CD4-positive, alpha-beta T cell treated with Interleukin-2 at 100 ng/mL for 4 hours (primary cell): Measurements from ENCODE around the gene TBX15.

Experiments
- DNase-seq: peaks from one replicate; pipeline ENCODE4 v3.0.0-alpha.2; 2020; ENCODE audit warnings: low spot score

TBX15 gene

GRCh38 chr1:118988186-118989005, at the start of gene TBX15:
TBX15 (minus strand) TSS chr1:118988343; CDS start chr1:118987795, 548 bp downstream.
- no peak for DNase-seq

DNA sequence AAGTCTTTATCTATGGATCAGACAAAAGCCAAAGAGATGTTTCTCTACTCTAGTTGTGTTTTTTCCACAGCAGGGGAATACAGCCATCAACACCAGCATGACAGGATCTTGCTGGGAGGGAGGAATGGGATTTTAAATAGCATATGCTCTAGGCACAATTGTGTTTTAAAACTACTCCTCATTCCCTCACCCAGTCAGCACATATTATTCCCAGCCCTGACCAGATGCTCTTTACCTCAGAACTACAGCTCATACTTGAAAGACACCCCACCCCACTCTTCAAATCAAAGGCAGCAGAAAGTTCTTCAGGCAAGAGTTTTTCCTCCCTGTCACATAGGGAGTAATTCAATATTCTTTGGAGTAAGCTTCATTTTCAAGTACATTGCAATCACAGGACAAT, 46.2 kb upstream of the TBX15 start:
- DNase-seq, result no peak

- no peak for DNase-seq
These were observed 44.8 kb upstream of the TBX15 start for GRCh38 chr1:119032986-119033385.

DNA sequence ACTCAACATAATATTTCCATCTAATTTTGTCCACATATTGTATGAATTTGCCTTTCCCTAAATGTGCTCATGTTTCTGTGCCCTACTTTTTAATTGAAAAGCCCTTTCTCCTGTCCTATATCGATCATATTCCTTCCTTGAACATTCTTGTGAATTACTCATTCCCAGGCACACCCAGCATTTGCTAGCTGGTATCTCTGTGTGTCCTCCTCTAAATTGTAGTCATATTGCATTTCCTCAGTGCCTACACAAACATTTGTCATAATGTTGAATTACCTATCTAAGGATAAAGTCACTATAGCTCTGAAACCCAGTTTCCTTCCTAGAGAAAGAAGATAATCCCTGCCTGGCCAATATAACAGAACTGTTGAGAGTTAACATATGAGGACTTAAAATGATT, 39.6 kb upstream of the TBX15 start:
- no peak for DNase-seq

DNA sequence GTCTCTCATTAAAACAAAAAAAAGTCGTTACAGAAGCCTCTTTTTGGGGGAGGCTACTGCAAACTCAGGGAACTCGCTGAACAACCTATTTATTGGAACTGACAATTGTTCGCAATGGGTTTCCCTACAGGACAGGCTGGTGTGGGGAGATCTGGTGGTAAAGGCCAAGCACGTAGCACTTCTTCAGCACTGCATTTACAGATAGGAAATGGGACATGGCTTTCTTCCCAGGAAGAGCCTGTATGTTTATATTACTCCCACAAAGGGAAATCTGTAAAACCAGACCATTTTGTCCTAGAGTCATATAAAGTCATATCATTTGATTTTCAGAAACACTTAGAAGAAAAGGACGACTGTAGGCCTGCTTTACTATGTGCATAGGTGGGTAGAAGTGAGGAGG, 38.8 kb upstream of the TBX15 start:
- DNase-seq, result no peak

- no peak for DNase-seq
These were observed 27.4 kb upstream of the TBX15 start for GRCh38 chr1:119015547-119015946.

- DNase-seq, result no peak
These were observed 24.2 kb upstream of the TBX15 start for GRCh38 chr1:119012383-119012782.

DNA sequence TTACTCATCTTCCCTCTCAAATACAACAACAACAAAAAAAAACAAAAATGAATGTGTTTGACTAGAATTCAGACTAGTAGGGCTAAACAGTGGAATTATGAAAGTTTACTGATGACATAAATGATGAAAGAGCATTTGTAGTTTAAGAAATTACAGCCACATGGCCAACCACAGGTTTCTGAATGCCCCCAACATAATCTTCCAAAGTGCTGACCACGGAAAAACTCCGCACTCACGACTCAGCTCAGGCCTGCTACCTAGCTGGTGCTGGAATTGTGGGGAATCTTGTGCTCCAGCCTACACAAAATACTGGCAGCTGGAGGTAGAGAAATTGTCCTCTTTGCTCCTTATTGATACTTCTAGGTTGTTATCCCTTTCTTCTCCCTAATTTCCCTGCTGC, 23.6 kb upstream of the TBX15 start:
- DNase-seq, result no peak

- DNase-seq, result no peak
These were observed 23.0 kb upstream of the TBX15 start for GRCh38 chr1:119011116-119011515.

- no peak for DNase-seq
These were observed 22.1 kb upstream of the TBX15 start for GRCh38 chr1:119010201-119010600.

DNA sequence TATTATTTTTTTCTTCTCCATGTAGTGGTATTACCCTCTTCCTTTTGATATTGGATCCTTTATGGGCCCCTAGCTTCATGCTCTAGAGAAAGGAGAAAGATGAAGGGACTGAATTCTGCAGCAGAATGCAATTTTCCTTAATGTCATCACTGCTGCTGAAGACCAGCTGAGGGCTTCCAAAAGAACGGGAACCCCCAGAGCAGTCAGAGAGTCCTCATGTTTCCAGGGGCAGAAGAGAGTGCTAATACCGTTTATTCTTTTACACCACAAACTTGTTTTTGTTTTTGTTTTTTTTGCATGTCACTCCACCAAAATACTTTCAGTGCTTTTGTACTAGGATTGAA, 21.1 kb upstream of the TBX15 start:
- DNase-seq, result no peak

DNA sequence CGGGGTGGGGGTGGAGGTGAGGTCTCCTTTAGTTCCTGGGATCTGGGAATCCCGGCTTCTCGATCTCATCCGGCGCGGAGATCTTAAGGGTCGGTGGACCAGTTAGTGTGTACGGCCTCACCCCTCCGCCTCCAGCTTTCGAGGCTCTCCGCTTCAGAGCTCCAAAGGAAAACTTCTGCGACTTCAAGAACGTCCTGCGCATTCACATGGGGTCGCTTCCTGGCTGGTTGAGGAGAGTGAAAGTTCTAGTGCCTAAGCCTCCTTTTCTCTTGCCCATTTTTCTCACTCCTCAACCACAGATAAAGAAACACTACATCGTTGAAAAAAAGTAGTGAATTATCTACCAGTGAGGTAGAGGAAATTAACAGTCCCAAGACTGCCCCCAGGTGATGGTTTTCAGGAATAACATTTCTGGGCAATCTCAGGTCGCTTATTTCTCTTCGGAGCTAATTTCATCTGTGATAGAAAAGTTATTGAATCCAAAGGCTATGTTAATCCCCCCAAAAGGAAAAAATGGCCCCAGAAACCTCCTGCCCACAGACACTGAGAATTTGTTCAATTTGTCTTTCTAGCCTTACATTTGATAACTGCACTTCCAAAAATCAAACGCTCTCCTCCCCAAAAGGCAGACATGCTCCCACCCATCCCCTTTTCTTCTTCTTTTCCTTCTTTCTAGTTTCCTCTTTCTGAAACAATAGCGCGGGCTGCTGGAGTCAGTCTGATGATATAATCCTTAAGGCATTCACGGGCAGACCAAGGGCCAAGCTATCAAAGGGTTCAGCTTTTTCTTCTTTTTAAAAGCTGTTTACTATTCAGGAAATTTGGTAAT, 20.6 kb upstream of the TBX15 start:
- DNase-seq, result peak; percentile 4

- DNase-seq, result no peak
These were observed 19.7 kb upstream of the TBX15 start for GRCh38 chr1:119007670-119008482.

DNA sequence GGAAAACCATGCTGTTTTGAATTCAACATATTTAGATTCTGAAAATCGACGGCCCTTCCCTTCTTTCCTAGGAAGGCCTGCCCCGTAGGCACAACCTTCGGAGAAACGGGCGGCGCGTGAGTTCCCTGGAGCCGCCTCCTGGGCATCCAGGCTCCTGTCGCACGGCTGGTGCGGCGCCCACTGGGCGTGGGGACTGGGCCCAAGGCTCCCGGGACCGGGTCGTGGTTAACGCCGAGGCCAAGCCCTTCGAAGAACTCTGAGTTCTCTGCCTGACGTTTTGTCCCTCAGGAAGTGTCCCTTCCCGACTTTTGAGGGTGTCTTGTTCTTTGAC, 19.2 kb upstream of the TBX15 start:
- DNase-seq, result no peak

- DNase-seq, result no peak
These were observed 18.5 kb upstream of the TBX15 start for GRCh38 chr1:119006406-119007279.

- no peak for DNase-seq
These were observed 17.7 kb upstream of the TBX15 start for GRCh38 chr1:119005724-119006405.

GRCh38 chr1:119004781-119005180, 16.6 kb upstream of the TBX15 start:
- DNase-seq, result no peak

GRCh38 chr1:119004129-119004527, 16.0 kb upstream of the TBX15 start:
- no peak for DNase-seq

- DNase-seq, result no peak
These were observed 15.4 kb upstream of the TBX15 start for GRCh38 chr1:119003413-119004128.

DNA sequence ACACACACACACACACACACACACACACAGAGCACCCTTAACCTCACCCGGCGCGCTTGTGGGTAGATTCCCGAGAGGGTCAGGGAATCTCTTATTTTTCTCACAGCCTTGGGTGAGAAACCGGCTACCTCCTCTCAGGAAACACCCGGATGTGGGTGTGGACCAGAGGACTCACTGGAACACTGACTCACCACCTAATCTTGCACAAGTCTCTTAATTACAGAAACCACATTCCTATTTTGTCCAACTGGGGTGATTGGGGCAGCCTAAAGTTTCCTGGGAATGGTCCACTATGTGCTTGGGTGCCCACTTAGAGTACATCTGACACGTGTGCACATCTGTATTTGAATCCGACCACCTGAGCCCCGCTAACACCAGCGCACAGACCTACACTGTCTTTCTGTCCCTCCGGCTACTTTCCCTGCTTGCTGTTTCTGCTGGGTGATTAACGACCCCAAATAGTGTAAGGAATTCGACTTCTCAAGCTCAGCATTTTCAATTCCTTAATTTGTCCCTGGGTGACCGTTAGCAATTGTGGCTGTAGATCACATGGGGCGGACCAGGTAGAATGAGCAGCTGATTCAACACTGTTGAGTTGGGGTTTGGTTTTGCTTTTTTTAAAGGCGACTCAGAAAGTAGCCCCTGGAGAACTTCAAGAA, 14.0 kb upstream of the TBX15 start:
- DNase-seq, result no peak
